Neuronal stem cell (in vitro differentiated cells): Measurements from ENCODE around the gene APLP2.

Experiments used
- DNase-seq: peaks from one replicate; pipeline ENCODE4 v3.0.0-alpha.2; 2013; ENCODE audit warnings: low spot score
- H2AFZ ChIP-seq: one replicate; pipeline ENCODE4 v1.6.1; 2013; ENCODE audit warnings: mild to moderate bottlenecking, low read length, inconsistent platforms
- H2AK5ac ChIP-seq: 2 replicates; pipeline ENCODE4 v1.6.1; 2013; ENCODE audit warnings: low read depth, mild to moderate bottlenecking, inconsistent platforms, low read length, moderate library complexity, mixed read lengths
- H2BK120ac ChIP-seq: 2 replicates; pipeline ENCODE4 v1.6.1; 2013; ENCODE audit warnings: low read depth, mild to moderate bottlenecking, inconsistent platforms, low read length, moderate library complexity, mixed read lengths
- H2BK12ac ChIP-seq: one replicate; pipeline ENCODE4 v1.6.1; 2013; ENCODE audit warnings: low read length, inconsistent platforms
- H2BK15ac ChIP-seq: 2 replicates; pipeline ENCODE4 v1.6.1; 2013; ENCODE audit warnings: mild to moderate bottlenecking, low read length, inconsistent platforms, mixed read lengths
- H2BK5ac ChIP-seq: one replicate; pipeline ENCODE4 v1.6.1; 2013; ENCODE audit warnings: inconsistent platforms, mild to moderate bottlenecking, low read length, moderate library complexity
- H3K14ac ChIP-seq: one replicate; pipeline ENCODE4 v1.6.1; 2013; ENCODE audit warnings: low read length, inconsistent platforms
- H3K18ac ChIP-seq: 2 replicates; pipeline ENCODE4 v1.6.1; 2013; ENCODE audit warnings: low read length, inconsistent platforms
- H3K23ac ChIP-seq: 2 replicates; pipeline ENCODE4 v1.6.1; 2013; ENCODE audit warnings: low read depth, mild to moderate bottlenecking, mixed read lengths, low read length, inconsistent platforms; ENCODE audit not compliant: poor library complexity
- H3K27ac ChIP-seq: replicated peaks from 3 replicates; pipeline ENCODE4 v1.5.1; 2013; ENCODE audit warnings: low read length, inconsistent platforms
- H3K27me3 ChIP-seq, 3 experiments: 2 replicates each; pipeline ENCODE4 v1.6.1; 2013; ENCODE audit warnings: low read length in 3 of 3, mild to moderate bottlenecking in 2 of 3, inconsistent platforms in 1 of 3, low read depth in 1 of 3, mixed read lengths in 1 of 3, moderate library complexity in 1 of 3; ENCODE audit not compliant: control insufficient read depth in 3 of 3, insufficient read depth in 3 of 3
- H3K36me3 ChIP-seq, 2 donors: replicated peaks in 1 of 2; 2 replicates each; pipeline ENCODE4 v1.6.1; 2013; ENCODE audit warnings: low read length in 2 of 2; ENCODE audit not compliant: control insufficient read depth in 2 of 2, insufficient read depth in 2 of 2
- H3K4ac ChIP-seq: 2 replicates; pipeline ENCODE4 v1.6.1; 2013; ENCODE audit warnings: inconsistent platforms, mild to moderate bottlenecking, low read length, moderate library complexity
- H3K4me1 ChIP-seq, 2 donors: 1 replicate in 1 of 2; 2 replicates in 1 of 2; pipeline ENCODE4 v1.6.1; 2013; ENCODE audit warnings: low read length in 2 of 2, low read depth in 1 of 2; ENCODE audit not compliant: control insufficient read depth in 2 of 2, insufficient read depth in 1 of 2
- H3K4me2 ChIP-seq: one replicate; pipeline ENCODE4 v1.6.1; 2013; ENCODE audit warnings: mild to moderate bottlenecking, low read length, inconsistent platforms; ENCODE audit not compliant: insufficient read depth, poor library complexity, severe bottlenecking
- H3K4me3 ChIP-seq, 2 donors: 2 replicates each; pipeline ENCODE4 v1.5.1; 2013; ENCODE audit warnings: low read length in 2 of 2, mild to moderate bottlenecking in 2 of 2, inconsistent platforms in 1 of 2, moderate library complexity in 1 of 2
- H3K79me1 ChIP-seq: one replicate; pipeline ENCODE4 v1.6.1; 2013; ENCODE audit warnings: low read depth, mild to moderate bottlenecking, inconsistent platforms, low read length, moderate library complexity
- H3K9ac ChIP-seq: one replicate; pipeline ENCODE4 v1.6.1; 2013; ENCODE audit warnings: mild to moderate bottlenecking, low read depth, low read length, inconsistent platforms; ENCODE audit not compliant: poor library complexity
- H3K9me3 ChIP-seq, 2 donors: replicated peaks in 1 of 2; 2 replicates each; pipeline versions ENCODE3 to v1.6.1; 2013; ENCODE audit warnings: low read length in 2 of 2, mild to moderate bottlenecking in 2 of 2, inconsistent platforms in 1 of 2, low read depth in 1 of 2, mixed read lengths in 1 of 2, moderate library complexity in 1 of 2; ENCODE audit not compliant: control insufficient read depth in 2 of 2, insufficient read depth in 1 of 2
- H4K8ac ChIP-seq: one replicate; pipeline ENCODE4 v1.6.1; 2013; ENCODE audit warnings: low read depth, mild to moderate bottlenecking, inconsistent platforms, low read length, moderate library complexity
- H4K91ac ChIP-seq: one replicate; pipeline ENCODE4 v1.6.1; 2013; ENCODE audit warnings: low read length, low read depth, mild to moderate bottlenecking, inconsistent platforms; ENCODE audit not compliant: poor library complexity
- WGBS, 2 donors: extraction: QIAGEN DNeasy Blood & Tissue Kit; methylation state at CpG; one replicate each; pipeline ENCODE4 v1.1.7; 2013; ENCODE audit warnings: missing lambda C conversion rate in 2 of 2, mixed read lengths in 1 of 2; ENCODE audit not compliant: insufficient read length in 2 of 2, insufficient replicate concordance in 1 of 2; ENCODE audit errors: extremely low coverage in 2 of 2; 5-methylcytosine and 5-hydroxymethylcytosine counted together

The APLP2 gene

DNA sequence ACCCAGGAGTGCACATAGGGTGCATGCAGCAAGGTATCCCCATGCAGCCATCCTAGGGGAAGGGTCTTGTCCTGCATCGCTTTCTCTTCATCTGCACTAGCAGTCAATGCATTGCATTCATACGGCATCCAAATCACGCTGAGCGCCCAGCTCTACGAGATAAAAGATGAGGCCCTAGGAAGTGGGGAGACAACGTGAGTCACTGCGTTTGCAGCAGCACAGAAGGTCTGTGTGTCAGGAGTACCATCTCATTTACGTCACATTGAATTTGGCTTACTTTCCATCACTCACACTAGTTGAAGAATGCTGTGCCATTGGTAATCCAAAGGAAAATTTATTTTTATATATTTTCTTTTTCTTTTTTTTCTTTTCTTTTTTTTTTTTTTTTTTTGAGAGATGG lies 87.4 kb downstream of the APLP2 start:
- H3K23ac ChIP-seq, result no peak overlapping the region
- H3K4me1 ChIP-seq, result peaks cover 0 to 2% of the 10 kb centered on the region in 2 donors
- no peak overlapping the region for H2BK12ac ChIP-seq
- H4K91ac ChIP-seq, result no peak overlapping the region
- peaks cover 2 to 7% of the 10 kb centered on the region in 2 donors for H3K9me3 ChIP-seq
- no peak overlapping the region for H3K18ac ChIP-seq
- no peak overlapping the region for H3K27ac ChIP-seq
- H3K4ac ChIP-seq, result no peak overlapping the region
- peaks cover 14 to 45% (median 39%) of the 10 kb centered on the region in 3 experiments for H3K27me3 ChIP-seq
- H3K9ac ChIP-seq, result no peak overlapping the region
- H3K14ac ChIP-seq, result no peak overlapping the region
- no peak overlapping the region for H3K4me3 ChIP-seq
- H2AFZ ChIP-seq, result no peak overlapping the region
- H2BK120ac ChIP-seq, result no peak overlapping the region
- no peak for DNase-seq
- H2AK5ac ChIP-seq, result no peak overlapping the region
- no peaks in the 10 kb centered on the region for H3K36me3 ChIP-seq
- no peak overlapping the region for H4K8ac ChIP-seq
- H3K79me1 ChIP-seq, result no peaks in the 10 kb centered on the region
- H3K4me2 ChIP-seq, result no peak overlapping the region
- WGBS, 2 donors, result no CpG with 5 or more reads among the region's 8 CpGs
- H2BK5ac ChIP-seq, result no peak overlapping the region
- no peak overlapping the region for H2BK15ac ChIP-seq

DNA sequence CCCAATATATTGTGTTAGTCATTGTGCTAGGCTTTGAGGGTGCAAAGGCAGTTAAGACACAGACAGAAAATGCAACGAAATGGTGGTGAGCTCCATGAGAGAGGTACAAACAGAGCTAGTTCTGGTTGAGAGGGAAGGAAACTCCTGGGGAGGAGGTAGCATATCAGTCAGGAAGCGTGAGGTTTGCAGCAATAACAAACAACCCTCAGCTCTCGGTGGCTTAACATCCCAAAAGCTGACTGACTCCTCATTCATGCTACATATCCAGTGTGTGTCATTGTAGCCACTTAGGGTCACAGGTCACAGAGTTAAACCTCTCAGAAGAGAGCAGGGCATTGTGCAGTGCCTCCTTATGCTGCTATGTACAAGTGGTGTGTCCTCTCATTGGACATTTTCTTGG lies 88.1 kb downstream of the APLP2 start:
- H2AK5ac ChIP-seq, result no peak overlapping the region
- WGBS, 2 donors, result no CpG with 5 or more reads among the region's 3 CpGs
- no peak overlapping the region for H3K27ac ChIP-seq
- H4K91ac ChIP-seq, result no peak overlapping the region
- no peaks in the 10 kb centered on the region for H3K36me3 ChIP-seq
- H4K8ac ChIP-seq, result no peak overlapping the region
- peaks cover 14 to 53% (median 44%) of the 10 kb centered on the region in 3 experiments for H3K27me3 ChIP-seq
- no peak overlapping the region for H3K4ac ChIP-seq
- H2BK120ac ChIP-seq, result no peak overlapping the region
- no peak overlapping the region for H3K18ac ChIP-seq
- no peaks in the 10 kb centered on the region for H3K79me1 ChIP-seq
- no peak overlapping the region for H2AFZ ChIP-seq
- no peak overlapping the region for H3K14ac ChIP-seq
- H2BK12ac ChIP-seq, result no peak overlapping the region
- H3K9me3 ChIP-seq, result peaks cover 2 to 7% of the 10 kb centered on the region in 2 donors
- no peak for DNase-seq
- no peak overlapping the region for H2BK15ac ChIP-seq
- peaks cover 0 to 2% of the 10 kb centered on the region in 2 donors for H3K4me1 ChIP-seq
- no peak overlapping the region for H3K4me2 ChIP-seq
- H3K4me3 ChIP-seq, result no peak overlapping the region
- H3K9ac ChIP-seq, result no peak overlapping the region
- no peak overlapping the region for H3K23ac ChIP-seq
- H2BK5ac ChIP-seq, result no peak overlapping the region

DNA sequence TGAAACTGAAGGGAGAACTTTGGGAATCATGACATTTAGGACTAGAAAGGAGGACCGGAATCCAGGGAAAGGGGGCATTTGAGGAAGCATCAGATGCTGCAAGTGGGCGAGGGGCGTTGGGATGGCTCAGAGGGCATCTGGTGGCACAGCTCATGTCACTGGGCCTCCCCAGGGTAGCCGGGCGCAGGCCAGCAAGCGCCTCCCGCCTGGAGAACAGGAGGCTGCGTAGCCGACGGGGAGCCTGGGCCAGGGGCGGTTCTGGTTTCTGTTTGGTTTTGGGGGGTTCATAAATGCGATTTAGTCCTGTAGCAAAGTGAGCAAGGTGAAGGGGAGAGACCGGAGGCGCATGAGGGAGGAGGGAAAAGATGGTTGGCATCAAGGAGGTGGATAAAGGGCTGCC lies 89.4 kb downstream of the APLP2 start:
- no CpG with 5 or more reads among the region's 14 CpGs for WGBS, 2 donors
- H3K27ac ChIP-seq, result no peak overlapping the region
- no peak overlapping the region for H3K23ac ChIP-seq
- peak overlapping the region; percentile 21 for H3K18ac ChIP-seq
- no peak overlapping the region for H3K4me3 ChIP-seq
- H3K4me2 ChIP-seq, result peak overlapping the region; percentile 68
- no peaks in the 10 kb centered on the region for H3K36me3 ChIP-seq
- H2AFZ ChIP-seq, result no peak overlapping the region
- H2BK120ac ChIP-seq, result no peak overlapping the region
- H3K9ac ChIP-seq, result no peak overlapping the region
- no peak for DNase-seq
- peaks cover 14 to 64% (median 44%) of the 10 kb centered on the region in 3 experiments for H3K27me3 ChIP-seq
- no peak overlapping the region for H3K4ac ChIP-seq
- no peak overlapping the region for H4K8ac ChIP-seq
- H4K91ac ChIP-seq, result no peak overlapping the region
- peaks cover 2 to 7% of the 10 kb centered on the region in 2 donors for H3K9me3 ChIP-seq
- peaks cover 0 to 4% of the 10 kb centered on the region in 2 donors for H3K4me1 ChIP-seq
- no peak overlapping the region for H2BK12ac ChIP-seq
- no peak overlapping the region for H2AK5ac ChIP-seq
- H3K14ac ChIP-seq, result no peak overlapping the region
- H3K79me1 ChIP-seq, result no peaks in the 10 kb centered on the region
- no peak overlapping the region for H2BK15ac ChIP-seq
- H2BK5ac ChIP-seq, result no peak overlapping the region

DNA sequence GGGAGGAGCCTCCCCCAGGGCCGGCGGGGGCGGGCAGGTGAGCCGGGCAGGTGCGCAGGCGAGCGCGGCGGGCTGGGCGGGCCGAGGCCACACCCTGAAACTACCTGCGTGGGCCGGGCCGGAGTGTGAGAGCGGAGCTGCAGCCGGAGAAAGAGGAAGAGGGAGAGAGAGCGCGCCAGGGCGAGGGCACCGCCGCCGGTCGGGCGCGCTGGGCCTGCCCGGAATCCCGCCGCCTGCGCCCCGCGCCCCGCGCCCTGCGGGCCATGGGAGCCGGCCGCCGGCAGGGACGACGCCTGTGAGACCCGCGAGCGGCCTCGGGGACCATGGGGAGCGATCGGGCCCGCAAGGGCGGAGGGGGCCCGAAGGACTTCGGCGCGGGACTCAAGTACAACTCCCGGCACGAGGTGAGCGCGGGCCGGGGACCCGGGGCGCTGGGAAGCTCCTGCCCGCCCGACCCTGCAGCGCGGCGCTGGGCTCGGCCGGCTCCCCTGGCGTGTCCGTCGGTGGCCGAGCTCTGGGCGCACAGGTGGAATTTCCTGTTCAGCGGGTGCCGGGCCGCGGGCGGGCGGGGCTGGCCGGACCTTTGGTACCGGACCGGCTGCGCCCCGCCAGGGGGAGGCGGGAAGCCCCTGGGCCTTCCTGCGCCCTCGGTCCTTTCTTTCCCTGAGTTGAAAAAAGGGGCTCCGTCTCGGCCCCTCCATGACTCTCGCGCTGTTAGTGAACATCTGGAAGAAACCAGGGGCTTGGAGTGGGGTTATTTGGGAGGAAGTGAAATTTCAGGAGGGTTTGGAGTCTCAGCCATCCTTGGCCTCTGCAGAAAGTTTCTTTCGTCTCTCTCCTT lies 90.2 kb downstream of the APLP2 start, which contains the start of gene ST14:
Gene ST14 (plus strand): TSS at position 126 of the 841 bp plus-strand sequence. CDS start 198 bp downstream, at position 324.
- no peak for DNase-seq

More for the DNA sequence above, 90.2 kb downstream of the APLP2 start, which contains the start of gene ST14:
- H2BK5ac ChIP-seq, result no peak within 1 kb of the TSS
- H3K9ac ChIP-seq, result peak within 1 kb of the TSS; percentile 24
- H3K27ac ChIP-seq, result no peak within 1 kb of the TSS
- no peak within 1 kb of the TSS for H3K14ac ChIP-seq
- no peak within 1 kb of the TSS for H3K4ac ChIP-seq
- peak within 1 kb of the TSS; percentile 90 for H3K18ac ChIP-seq
- H3K4me3 ChIP-seq, result peak within 1 kb of the TSS in 1 of 2 donors; percentile 67
- no peak within 1 kb of the TSS for H4K91ac ChIP-seq
- no CpG with 5 or more reads among the region's 89 CpGs for whole genome bisulfite sequencing, 2 donors
- H2BK120ac ChIP-seq, result no peak within 1 kb of the TSS
- no peaks in the 10 kb centered on the region for H3K79me1 ChIP-seq
- H3K23ac ChIP-seq, result no peak within 1 kb of the TSS
- H2AFZ ChIP-seq, result peak within 1 kb of the TSS; percentile 84
- H2AK5ac ChIP-seq, result no peak within 1 kb of the TSS
- H3K27me3 ChIP-seq, result peaks cover 14 to 64% (median 44%) of the 10 kb centered on the region in 3 experiments
- H3K36me3 ChIP-seq, result no peaks in the 10 kb centered on the region
- peaks cover 0 to 4% of the 10 kb centered on the region in 2 donors for H3K4me1 ChIP-seq
- no peak within 1 kb of the TSS for H4K8ac ChIP-seq
- H2BK15ac ChIP-seq, result no peak within 1 kb of the TSS
- peak within 1 kb of the TSS; percentile 68 for H3K4me2 ChIP-seq
- peaks cover 2 to 7% of the 10 kb centered on the region in 2 donors for H3K9me3 ChIP-seq
- no peak within 1 kb of the TSS for H2BK12ac ChIP-seq
